Diencephalon (tissue), 1 donor: Measurements from ENCODE around the gene SYNGR4. TPM values are rescaled to one million over a fixed set of nuclear protein-coding genes. Genes with fewer than 3 reads are reported as not detected.

Source experiments
- total RNA-seq: library from RNA; depleted of rRNA; stranded (reverse); fragments of >200 nt; gene quantifications from one replicate; pipeline ENCODE4 v1.2.3, GENCODE V29; 2014

Gene SYNGR4
- total RNA-seq: not detected

GRCh38 chr19:48363810-48364597 lies at the start of gene SYNGR4, which contains the start of gene TMEM143:
Gene SYNGR4 (plus strand): TSS chr19:48364367. CDS start chr19:48365843, 1,476 bp downstream.
Gene TMEM143 (minus strand): TSS chr19:48363940. CDS start chr19:48363920, 20 bp downstream.

GRCh38 chr19:48325265-48325910 lies 38.8 kb upstream of the SYNGR4 start, which contains the start of gene EMP3:
Gene EMP3 (plus strand): TSS chr19:48325552. CDS start chr19:48326845, 1,293 bp downstream.

GRCh38 chr19:48391100-48392005 lies 27.2 kb downstream of the SYNGR4 start, which contains the start of gene KDELR1:
Gene KDELR1 (minus strand): TSS chr19:48391551. CDS start chr19:48391358, 193 bp downstream.

GRCh38 chr19:48393559-48394330 lies 29.6 kb downstream of the SYNGR4 start, which contains the start of gene GRIN2D:
Gene GRIN2D (plus strand): TSS chr19:48393668. CDS start chr19:48398393, 4,725 bp downstream.

Other genes starting within 250 kb of the SYNGR4 start
- 26.3 TPM for gene LIG1, start 194.0 kb upstream of the SYNGR4 start, total RNA-seq
- gene ZSWIM9, start 193.7 kb upstream of the SYNGR4 start, total RNA-seq: 3.7 TPM
- 30.7 TPM for gene CARD8, start 108.5 kb upstream of the SYNGR4 start, total RNA-seq
- 9.0 TPM for gene ZNF114, start 94.3 kb upstream of the SYNGR4 start, total RNA-seq
- 4.6 TPM for gene EMP3, start 38.8 kb upstream of the SYNGR4 start, total RNA-seq
- gene TMEM143, start 427 bp upstream of the SYNGR4 start, total RNA-seq: 6.0 TPM
- 35.3 TPM for gene KDELR1, start 27.2 kb downstream of the SYNGR4 start, total RNA-seq
- 15.7 TPM for gene GRIN2D, start 29.3 kb downstream of the SYNGR4 start, total RNA-seq
- 11.8 TPM for gene GRWD1, start 81.6 kb downstream of the SYNGR4 start, total RNA-seq
- 0.92 TPM for gene KCNJ14, start 91.2 kb downstream of the SYNGR4 start, total RNA-seq
- 57.7 TPM for gene CYTH2, start 105.0 kb downstream of the SYNGR4 start, total RNA-seq
- gene LMTK3, start 147.5 kb downstream of the SYNGR4 start, total RNA-seq: 16.4 TPM
- not detected for gene SULT2B1, start 187.8 kb downstream of the SYNGR4 start, total RNA-seq
- not detected for gene SPACA4, start 242.4 kb downstream of the SYNGR4 start, total RNA-seq